Adipocyte (in vitro differentiated cells): Measurements from ENCODE around the gene DPPA2.
A peak's percentile ranks its signal among the peaks of the same experiment; 100 is the strongest.
"Not testable (repeated sequence)": the region's sequence is repeated elsewhere in the genome, so short reads cannot be mapped to it uniquely, and the experiment has no call there.

Experiments
- DNase-seq: peaks from one replicate; pipeline ENCODE4 v3.0.0-alpha.2; 2015; ENCODE audit warnings: low read depth
- H3K27me3 ChIP-seq: replicated peaks from 2 replicates; pipeline ENCODE4 v1.7.0; 2013; ENCODE audit warnings: mild to moderate bottlenecking, low read length, moderate library complexity; ENCODE audit not compliant: control insufficient read depth, insufficient read depth
- H3K36me3 ChIP-seq: 2 replicates; pipeline ENCODE4 v1.7.0; 2013; ENCODE audit warnings: low read length, mild to moderate bottlenecking, moderate library complexity; ENCODE audit not compliant: control insufficient read depth, insufficient read depth, severe bottlenecking
- H3K4me1 ChIP-seq: 2 replicates; pipeline ENCODE4 v1.7.0; 2013; ENCODE audit warnings: mild to moderate bottlenecking, low read length, moderate library complexity; ENCODE audit not compliant: control insufficient read depth, insufficient read depth
- H3K4me3 ChIP-seq: 2 replicates; pipeline ENCODE4 v1.7.0; 2013; ENCODE audit warnings: mild to moderate bottlenecking, low read length, moderate library complexity
- H3K9ac ChIP-seq: 2 replicates; pipeline ENCODE4 v1.7.0; 2013; ENCODE audit warnings: mild to moderate bottlenecking, low read length, moderate library complexity
- H3K9me3 ChIP-seq: 2 replicates; pipeline ENCODE4 v1.7.0; 2013; ENCODE audit warnings: mild to moderate bottlenecking, low read length, moderate library complexity; ENCODE audit not compliant: control insufficient read depth

The DPPA2 gene

DNA sequence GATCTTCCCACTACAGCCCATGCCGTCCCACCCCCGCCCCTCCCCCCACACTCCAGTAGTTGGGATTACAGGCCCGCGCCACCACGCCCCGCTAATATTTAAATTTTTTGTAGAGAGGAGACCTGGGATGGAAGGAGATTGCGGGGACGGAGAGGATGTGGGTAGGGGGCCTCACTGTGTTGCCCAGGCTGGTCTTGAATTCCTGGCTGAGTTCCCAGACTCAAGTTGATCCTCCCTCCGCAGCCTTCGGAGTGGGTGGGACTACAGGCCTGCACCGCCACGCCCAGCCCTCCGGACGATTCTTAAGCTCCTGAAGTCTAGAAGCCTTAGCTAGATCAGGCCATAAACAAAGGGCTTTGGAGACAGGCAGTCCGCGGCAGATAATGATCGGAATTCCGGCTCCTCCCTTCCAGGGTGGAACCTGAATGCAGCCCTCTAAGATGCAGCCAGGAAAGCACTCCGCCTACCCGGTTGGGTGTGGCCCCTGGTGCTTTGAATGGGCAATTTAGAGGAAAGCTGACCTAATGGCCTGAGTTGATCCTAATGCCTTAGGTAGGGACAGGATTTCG lies at the start of gene DPPA2:
Gene DPPA2 (minus strand): TSS at position 356 of the 569 bp plus-strand sequence. CDS start 1,975 bp downstream, outside the sequence.
- DNase-seq: no peak
- H3K9ac ChIP-seq: no peak within 1 kb of the TSS
- H3K27me3 ChIP-seq: no peaks in the 10 kb centered on the region
- no peak within 1 kb of the TSS for H3K4me3 ChIP-seq
- no peaks in the 10 kb centered on the region for H3K36me3 ChIP-seq
- no peaks in the 10 kb centered on the region for H3K9me3 ChIP-seq
- H3K4me1 ChIP-seq: no peaks in the 10 kb centered on the region

DNA sequence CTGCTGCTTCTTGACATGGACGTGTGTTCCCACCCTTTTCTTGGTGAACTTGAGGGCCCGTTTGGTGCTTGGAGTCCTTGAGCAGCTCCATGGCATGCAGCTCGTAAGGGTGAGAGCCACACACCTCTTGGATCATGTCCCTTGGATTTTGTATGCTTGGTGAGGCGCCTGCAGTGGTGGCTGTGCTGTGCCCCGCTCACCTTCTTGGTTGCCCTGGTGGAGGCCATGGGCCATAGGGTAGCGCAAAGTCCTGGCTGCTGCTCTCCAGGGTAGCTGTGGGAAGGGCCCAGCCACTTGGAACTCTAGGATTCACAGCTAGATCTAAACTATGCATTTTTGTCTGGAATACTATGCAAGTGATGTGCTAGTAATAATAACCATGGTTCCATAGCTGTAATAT lies 47.8 kb upstream of the DPPA2 start:
- Histone ChIP-seq H3K36me3 (no peaks in the 10 kb centered on the region), H3K27me3 (no peaks in the 10 kb centered on the region), H3K4me3 (no peak overlapping the region), H3K9ac (no peak overlapping the region), H3K4me1 (no peaks in the 10 kb centered on the region), H3K9me3 (no peaks in the 10 kb centered on the region)
- no peak for DNase-seq

DNA sequence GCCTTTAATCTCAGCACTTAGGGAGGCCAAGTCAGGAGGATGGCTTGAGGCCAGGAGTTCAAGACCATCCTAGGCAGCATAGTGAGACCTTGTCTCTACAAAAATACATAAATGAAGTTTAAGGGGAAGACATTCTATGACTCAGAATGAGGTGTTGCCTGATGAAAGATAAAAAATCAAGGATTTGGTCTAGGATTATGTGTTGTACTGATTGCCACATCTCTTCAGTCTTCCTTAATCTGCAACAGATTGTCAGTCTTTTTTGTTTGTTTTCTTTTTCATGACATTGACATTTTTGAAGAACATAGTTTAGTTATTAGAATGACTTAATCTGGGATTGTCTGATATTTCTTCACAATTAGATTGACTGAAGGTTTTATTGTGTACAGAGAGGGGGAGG lies 47.3 kb upstream of the DPPA2 start:
- Histone ChIP-seq H3K36me3 (no peaks in the 10 kb centered on the region), H3K9me3 (no peaks in the 10 kb centered on the region), H3K4me3 (no peak overlapping the region), H3K9ac (no peak overlapping the region), H3K4me1 (no peaks in the 10 kb centered on the region), H3K27me3 (no peaks in the 10 kb centered on the region)
- no peak for DNase-seq

DNA sequence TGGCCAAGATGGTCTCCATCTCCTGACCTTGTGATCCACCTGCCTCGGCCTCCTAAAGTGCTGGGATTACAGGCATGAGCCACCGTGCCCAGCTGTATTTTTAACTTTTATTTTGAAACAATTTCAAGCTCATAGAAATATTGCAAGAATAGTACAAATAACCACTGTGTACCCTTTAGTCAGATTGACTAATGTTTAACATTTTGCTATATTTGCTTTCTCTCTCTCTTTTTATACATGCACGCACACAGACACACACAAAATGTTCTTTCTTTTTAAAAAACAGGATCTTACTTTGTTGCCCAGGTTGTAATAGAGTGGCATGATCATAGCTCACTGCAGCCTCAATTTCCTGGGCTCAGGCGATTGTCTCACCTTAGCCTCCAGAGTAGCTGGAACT lies 46.5 kb upstream of the DPPA2 start:
- H3K9me3 ChIP-seq: no peaks in the 10 kb centered on the region

GRCh38 chr3:109358809-109359208 lies 42.5 kb upstream of the DPPA2 start:
- DNase-seq, H3K4me3 ChIP-seq, H3K36me3 ChIP-seq, H3K9ac ChIP-seq, H3K9me3 ChIP-seq, H3K27me3 ChIP-seq, H3K4me1 ChIP-seq: not testable (repeated sequence)

More for the DNA sequence above, 46.5 kb upstream of the DPPA2 start:
- DNase-seq: no peak
- Histone ChIP-seq H3K9ac (no peak overlapping the region), H3K36me3 (no peaks in the 10 kb centered on the region), H3K27me3 (no peaks in the 10 kb centered on the region), H3K4me1 (no peaks in the 10 kb centered on the region), H3K4me3 (no peak overlapping the region)

DNA sequence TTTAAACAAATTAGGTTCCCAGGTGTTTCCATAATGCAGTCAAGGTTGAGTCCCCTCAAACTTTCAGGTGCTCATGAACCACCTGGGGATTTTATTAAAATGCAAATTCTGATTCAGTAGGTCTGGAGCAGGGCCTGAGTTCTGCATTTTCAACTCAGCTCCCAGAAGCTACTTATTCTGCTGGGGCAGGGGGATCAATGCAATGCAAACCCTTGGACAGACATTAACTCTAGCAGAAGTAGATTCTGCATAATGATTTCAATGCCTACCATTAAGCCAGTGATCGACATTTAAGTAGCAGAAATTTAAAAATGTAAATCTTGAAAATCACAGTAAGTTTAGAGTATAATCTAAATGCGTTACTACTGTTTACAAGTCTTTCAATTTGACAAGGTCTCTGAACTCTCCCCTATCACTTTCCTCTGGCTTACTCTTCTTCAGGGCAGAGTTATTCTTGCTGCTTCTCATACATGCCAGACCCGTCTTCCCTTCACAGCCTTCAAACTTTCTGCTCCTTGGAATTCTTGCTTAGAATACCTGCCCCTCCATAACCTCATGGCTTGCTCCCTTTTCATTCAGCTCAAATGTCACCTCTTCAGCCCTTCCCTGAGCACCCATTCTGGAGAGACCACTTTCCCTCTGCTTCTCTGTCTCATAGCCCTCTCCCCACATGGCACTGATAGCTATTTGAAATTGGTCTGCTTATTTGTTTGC lies 40.3 kb upstream of the DPPA2 start:
- DNase-seq: no peak
- H3K9me3 ChIP-seq: no peaks in the 10 kb centered on the region
- no peak overlapping the region for H3K9ac ChIP-seq
- H3K27me3 ChIP-seq: no peaks in the 10 kb centered on the region
- H3K36me3 ChIP-seq: no peaks in the 10 kb centered on the region
- no peak overlapping the region for H3K4me3 ChIP-seq
- no peaks in the 10 kb centered on the region for H3K4me1 ChIP-seq

GRCh38 chr3:109355625-109356441 lies 39.5 kb upstream of the DPPA2 start:
- Histone ChIP-seq H3K4me1 (no peaks in the 10 kb centered on the region), H3K9me3 (no peaks in the 10 kb centered on the region), H3K36me3 (no peaks in the 10 kb centered on the region), H3K9ac (no peak overlapping the region), H3K27me3 (no peaks in the 10 kb centered on the region), H3K4me3 (no peak overlapping the region)
- no peak for DNase-seq

DNA sequence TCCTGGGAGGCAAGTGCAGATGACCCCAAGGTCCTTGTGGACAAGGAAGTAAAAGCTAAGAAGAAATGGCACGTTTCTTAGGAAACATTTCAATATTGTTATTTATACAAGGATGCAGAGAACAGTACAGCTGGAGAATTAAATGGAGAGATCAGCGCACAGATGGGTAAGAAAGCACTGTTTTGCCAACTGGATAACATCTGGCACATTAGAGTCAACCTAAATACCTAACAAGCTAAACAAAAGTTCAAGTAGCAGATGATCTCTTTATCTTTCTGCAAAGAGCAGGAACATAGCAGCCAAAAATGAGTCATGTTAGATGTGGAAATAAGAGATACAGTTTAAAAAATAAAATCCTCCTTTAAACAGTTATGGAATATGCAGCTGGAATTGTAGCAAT lies 36.7 kb upstream of the DPPA2 start:
- no peaks in the 10 kb centered on the region for H3K9me3 ChIP-seq
- no peak overlapping the region for H3K9ac ChIP-seq
- H3K4me1 ChIP-seq: no peaks in the 10 kb centered on the region
- H3K4me3 ChIP-seq: no peak overlapping the region
- H3K27me3 ChIP-seq: no peaks in the 10 kb centered on the region
- DNase-seq: peak; percentile 4
- H3K36me3 ChIP-seq: no peaks in the 10 kb centered on the region

GRCh38 chr3:109351231-109351630 lies 34.9 kb upstream of the DPPA2 start:
- H3K4me1 ChIP-seq: no peaks in the 10 kb centered on the region
- DNase-seq: no peak

DNA sequence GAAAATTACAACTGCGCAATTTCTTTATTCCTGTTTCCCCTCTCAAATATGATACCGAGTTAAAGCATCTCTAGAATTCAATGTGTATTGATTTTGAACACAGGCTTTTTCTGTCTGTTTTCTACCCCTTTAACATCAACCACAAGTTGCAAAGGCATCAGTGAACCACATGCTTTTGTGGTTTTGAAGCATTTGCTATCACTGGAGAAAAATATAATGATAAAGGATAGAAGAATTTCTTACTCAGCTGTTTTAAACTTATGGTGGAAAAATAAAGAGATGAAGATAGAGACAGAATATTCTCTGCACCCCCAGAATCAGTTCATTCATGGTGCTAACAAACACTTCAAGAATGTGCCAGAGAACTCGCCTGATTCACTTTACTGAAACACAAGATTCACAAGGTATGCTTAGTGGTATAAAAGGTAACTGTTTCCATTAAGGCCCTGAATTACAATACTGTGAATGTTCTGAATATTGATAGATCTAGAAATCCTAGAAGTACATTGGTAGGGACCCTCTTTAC lies 30.5 kb upstream of the DPPA2 start:
- no peak overlapping the region for H3K9ac ChIP-seq
- no peaks in the 10 kb centered on the region for H3K27me3 ChIP-seq
- H3K4me1 ChIP-seq: no peaks in the 10 kb centered on the region
- peak; percentile 5 for DNase-seq
- H3K4me3 ChIP-seq: no peak overlapping the region
- H3K9me3 ChIP-seq: no peaks in the 10 kb centered on the region
- H3K36me3 ChIP-seq: no peaks in the 10 kb centered on the region

More at GRCh38 chr3:109351231-109351630, 34.9 kb upstream of the DPPA2 start:
- Histone ChIP-seq H3K9ac (no peak overlapping the region), H3K27me3 (no peaks in the 10 kb centered on the region), H3K4me3 (no peak overlapping the region), H3K36me3 (no peaks in the 10 kb centered on the region), H3K9me3 (no peaks in the 10 kb centered on the region)

- Histone ChIP-seq H3K9me3 (no peaks in the 10 kb centered on the region), H3K27me3 (no peaks in the 10 kb centered on the region), H3K36me3 (no peaks in the 10 kb centered on the region), H3K9ac (no peak overlapping the region), H3K4me3 (no peak overlapping the region), H3K4me1 (no peaks in the 10 kb centered on the region)
- no peak for DNase-seq
Observed at GRCh38 chr3:109346099-109346498, 29.8 kb upstream of the DPPA2 start.
